Prostate gland (tissue), 2 donors: ENCODE data around the gene CCDC191.

Experiments used
- CTCF ChIP-seq, 4 experiments: fragments of 200-600 bp in 2 of 4; fragments of 450-650 bp in 2 of 4; sonication (generic) in 2 of 4; IDR thresholded peaks; 1 replicate in 3 of 4; 2 replicates in 1 of 4; pipeline ENCODE4 v1.5.1; 2016 to 2019; ENCODE audit warnings: antibody characterized with exemption in 4 of 4, mild to moderate bottlenecking in 2 of 4, moderate library complexity in 2 of 4
- POLR2A ChIP-seq: fragments of 450-650 bp; IDR thresholded peaks from one replicate; pipeline ENCODE4 v1.6.1; 2016; ENCODE audit warnings: antibody characterized with exemption, mild to moderate bottlenecking

DNA sequence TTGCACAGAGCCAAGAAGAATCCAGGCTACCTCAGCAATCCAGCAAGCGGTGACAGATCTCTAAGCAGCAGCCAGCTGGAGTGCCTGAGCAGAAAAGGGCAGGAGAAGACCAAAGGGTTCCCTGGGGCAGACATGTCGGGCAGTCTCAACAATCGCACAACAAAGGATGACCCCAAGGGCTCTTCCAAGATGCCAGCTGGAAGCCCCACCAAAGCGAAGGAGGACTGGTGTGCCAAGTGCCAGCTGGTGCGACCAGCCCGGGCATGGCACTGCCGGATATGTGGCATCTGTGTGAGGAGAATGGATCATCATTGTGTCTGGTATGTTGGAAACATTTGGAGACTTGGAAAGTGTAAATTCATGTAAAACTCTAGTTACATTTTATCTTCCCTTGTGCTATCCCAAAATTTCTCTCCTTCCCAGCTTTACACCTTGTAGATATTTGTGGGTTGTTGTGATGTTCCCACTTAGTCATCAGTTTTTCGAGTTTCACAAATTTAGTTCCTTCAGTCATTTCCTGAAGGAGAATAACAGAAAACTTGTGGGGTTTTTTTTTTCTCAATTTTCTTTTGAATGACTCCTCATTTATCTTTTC lies 102.1 kb downstream of the CCDC191 start:
- TF ChIP-seq POLR2A (no peak), CTCF (IDR thresholded peaks at IDR 0.05) (no peak)
